Cardiac muscle cell (in vitro differentiated cells and primary cell): ENCODE data around the gene DHX35. TPM values are rescaled to one million over a fixed set of nuclear protein-coding genes. Genes with fewer than 3 reads are reported as not detected.
A peak's percentile ranks its signal among the peaks of the same experiment; 100 is the strongest.

Source experiments
- DNase-seq, 2 donors: peaks; one replicate each; pipeline versions ENCODE4 v3.0.0 to v3.0.0-alpha.2; 2010 to 2017; ENCODE audit warnings: low read depth in 1 of 2, low spot score in 1 of 2
- H3K27ac ChIP-seq: fragments of 200-600 bp; sonication (generic); 2 replicates; pipeline ENCODE4 v1.5.1; 2016
- H3K27me3 ChIP-seq: fragments of 200-600 bp; sonication (generic); 2 replicates; pipeline ENCODE4 v1.6.0; 2016; ENCODE audit warnings: control low read depth
- H3K36me3 ChIP-seq: fragments of 200-600 bp; sonication (generic); 2 replicates; pipeline ENCODE4 v1.5.1; 2016; ENCODE audit warnings: control low read depth
- H3K4me1 ChIP-seq: fragments of 200-600 bp; sonication (generic); 2 replicates; pipeline ENCODE4 v1.8.1; 2017; ENCODE audit warnings: low read depth, mild to moderate bottlenecking, mixed run types
- H3K4me3 ChIP-seq: fragments of 200-600 bp; sonication (generic); 2 replicates; pipeline ENCODE4 v1.5.1; 2016; ENCODE audit warnings: mild to moderate bottlenecking
- H3K9me3 ChIP-seq: fragments of 200-600 bp; sonication (generic); 2 replicates; pipeline ENCODE4 v1.5.1; 2017; ENCODE audit warnings: low read depth, mild to moderate bottlenecking, control low read depth
- CTCF ChIP-seq: IDR thresholded peaks from 2 replicates; pipeline ENCODE4 v1.5.1; 2012; ENCODE audit warnings: low read depth, mild to moderate bottlenecking, low read length
- polyA plus RNA-seq: library from polyadenylated mRNA; unstranded; fragments of >200 nt; fragmentation: Nextera tagmentation; extraction: Ambion mirVana; gene quantifications from 2 replicates; pipeline ENCODE4 v1.2.1, GENCODE V29; 2016
- total RNA-seq: library from RNA; depleted of rRNA; stranded (reverse); fragments of >200 nt; gene quantifications from 2 replicates; pipeline ENCODE4 v1.2.3, GENCODE V29; 2016

Gene DHX35
- total and polyA plus RNA-seq, 2 experiments from 2014 or later: 8.9 to 10.4 TPM

- H3K9me3 ChIP-seq: no peaks in the 10 kb centered on the region
- no peak for DNase-seq
- TF ChIP-seq CTCF: no peak
- peak overlapping the region; percentile 54 for H3K4me3 ChIP-seq
- no peaks in the 10 kb centered on the region for H3K27me3 ChIP-seq
- H3K36me3 ChIP-seq: no peaks in the 10 kb centered on the region
- no peaks in the 10 kb centered on the region for H3K4me1 ChIP-seq
- no peak overlapping the region for H3K27ac ChIP-seq
Measured at GRCh38 chr20:38927902-38928578, 34.1 kb upstream of the DHX35 start.

DNA sequence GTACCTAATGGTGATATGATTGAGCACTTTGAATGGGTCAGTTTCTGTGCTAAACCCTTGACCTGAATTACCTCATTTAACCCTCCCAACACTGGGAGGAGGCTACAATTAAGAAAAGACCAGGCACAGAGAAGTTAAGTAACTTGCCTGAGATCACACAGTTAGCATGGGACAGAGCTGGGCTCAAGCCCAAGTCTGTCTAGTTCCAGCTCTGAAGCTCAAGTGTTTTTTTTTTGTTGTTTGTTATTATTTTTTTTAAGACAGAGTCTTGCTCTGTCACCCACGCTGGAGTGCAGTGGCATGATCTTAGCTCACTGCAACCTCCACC is 31.9 kb upstream of the DHX35 start:
- Histone ChIP-seq H3K27me3 (no peaks in the 10 kb centered on the region), H3K4me1 (no peaks in the 10 kb centered on the region), H3K4me3 (no peak overlapping the region), H3K9me3 (no peaks in the 10 kb centered on the region), H3K36me3 (no peaks in the 10 kb centered on the region), H3K27ac (no peak overlapping the region)
- no peak for DNase-seq
- no peak for TF ChIP-seq CTCF

DNA sequence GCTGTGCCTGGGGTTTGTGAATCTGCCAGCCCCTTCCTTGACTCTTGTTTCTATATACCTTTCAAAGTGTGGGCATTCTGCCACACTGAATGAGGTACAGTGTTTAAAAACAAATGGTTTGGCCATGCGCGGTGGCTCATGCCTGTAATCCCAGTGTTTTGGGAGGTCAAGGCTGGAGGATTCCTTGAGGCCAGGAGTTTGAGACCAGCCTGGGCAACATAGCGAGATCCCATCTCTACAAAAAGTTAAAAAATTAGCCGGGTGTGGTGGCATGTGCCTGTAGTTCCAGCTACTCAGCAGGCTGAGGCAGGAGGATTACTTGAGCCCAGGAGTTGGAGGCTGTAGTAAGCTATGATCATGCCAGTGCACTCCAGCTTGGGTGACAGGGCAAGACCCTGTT is 30.2 kb upstream of the DHX35 start:
- DNase-seq: no peak
- Histone ChIP-seq H3K4me3 (no peak overlapping the region), H3K4me1 (no peaks in the 10 kb centered on the region), H3K27ac (no peak overlapping the region), H3K27me3 (no peaks in the 10 kb centered on the region), H3K9me3 (no peaks in the 10 kb centered on the region), H3K36me3 (no peaks in the 10 kb centered on the region)
- TF ChIP-seq CTCF: no peak

DNA sequence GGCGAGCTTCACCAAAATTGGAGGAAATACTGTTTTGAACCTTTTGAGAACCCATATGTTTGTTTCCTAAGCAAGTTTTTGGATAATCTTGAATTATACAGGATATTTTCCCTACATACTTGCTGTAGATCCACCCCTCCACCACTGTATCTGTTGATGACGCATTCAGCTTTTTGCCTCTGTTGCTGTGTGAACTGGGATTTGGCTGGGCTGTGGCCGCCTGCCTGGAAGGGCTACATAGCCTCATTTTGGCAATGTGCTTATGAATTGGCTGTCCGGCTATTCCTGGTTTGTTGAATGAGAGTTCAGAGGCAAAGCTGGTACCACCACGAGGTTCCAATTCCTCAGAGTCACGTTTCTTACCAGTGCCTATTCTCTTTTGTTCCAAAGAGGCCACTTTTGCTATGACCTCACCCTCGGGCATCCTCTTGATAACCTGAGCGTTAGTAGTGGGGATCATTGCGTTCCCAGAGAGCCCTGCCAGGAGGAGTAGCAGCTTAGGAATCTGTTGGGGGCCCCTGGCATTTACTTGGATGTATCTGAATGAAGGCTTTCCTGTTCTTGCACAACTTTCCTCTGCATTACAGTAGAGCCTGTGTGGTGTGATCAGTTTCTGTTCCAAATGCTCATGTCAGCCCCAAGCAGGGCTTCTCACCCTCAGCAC is 29.6 kb upstream of the DHX35 start:
- TF ChIP-seq CTCF: no peak
- Histone ChIP-seq H3K36me3 (no peaks in the 10 kb centered on the region), H3K9me3 (no peaks in the 10 kb centered on the region), H3K27me3 (no peaks in the 10 kb centered on the region), H3K4me1 (no peaks in the 10 kb centered on the region), H3K27ac (no peak overlapping the region), H3K4me3 (no peak overlapping the region)
- DNase-seq: peak in 1 of 2 donors; percentile 92

- no peak for DNase-seq
- Histone ChIP-seq H3K9me3 (no peaks in the 10 kb centered on the region), H3K4me1 (no peaks in the 10 kb centered on the region), H3K27me3 (no peaks in the 10 kb centered on the region), H3K4me3 (no peak overlapping the region), H3K27ac (no peak overlapping the region), H3K36me3 (no peaks in the 10 kb centered on the region)
- TF ChIP-seq CTCF: no peak
Measured at GRCh38 chr20:38934530-38934929, 27.6 kb upstream of the DHX35 start.
